ENCODE measurements around the gene ZNF442.

GRCh38 chr19:12333162-12334159, 32.0 kb downstream of the ZNF442 start, which contains the start of gene ZNF563:
- TF ChIP-seq GATA2 (IDR thresholded peaks at IDR 0.05; ENCODE audit: low read depth, low read length) (no peak), GATA3 (IDR thresholded peaks at IDR 0.05; ENCODE audit: low read depth, low read length) (no peak)

Data from SH-SY5Y (cell line).